Measurements from ENCODE around the gene C1GALT1C1L. TPM values are rescaled to one million over a fixed set of nuclear protein-coding genes. Genes with fewer than 3 reads are reported as not detected.
"Not testable (repeated sequence)": the region's sequence is repeated elsewhere in the genome, so short reads cannot be mapped to it uniquely, and the experiment has no call there.

C1GALT1C1L gene
- total RNA-seq, 1 experiment from 2014 or later = not detected

- DNase-seq (ENCODE audit: low spot score) = no peak
- in situ Hi-C loops (cut with HindIII; ENCODE audit: low sequenced_read_pairs) = no loop called here
Observed at GRCh38 chr2:43675646-43676321, 445 bp downstream of the C1GALT1C1L start.

GRCh38 chr2:43657241-43657640 is 19.0 kb downstream of the C1GALT1C1L start:
- in situ Hi-C loops (cut with HindIII; ENCODE audit: low sequenced_read_pairs) = no loop called here
- no peak for DNase-seq (ENCODE audit: low spot score)

GRCh38 chr2:43653506-43653905 is 22.7 kb downstream of the C1GALT1C1L start:
- in situ Hi-C loops (cut with HindIII; ENCODE audit: low sequenced_read_pairs) = no loop called here
- DNase-seq (ENCODE audit: low spot score) = no peak

- in situ Hi-C loops (cut with HindIII; ENCODE audit: low sequenced_read_pairs) = no loop called here
- no peak for DNase-seq (ENCODE audit: low spot score)
Observed at GRCh38 chr2:43648994-43649701, 27.1 kb downstream of the C1GALT1C1L start.

GRCh38 chr2:43643680-43644079 is 32.5 kb downstream of the C1GALT1C1L start:
- in situ Hi-C loops (cut with HindIII; ENCODE audit: low sequenced_read_pairs) = no loop called here
- DNase-seq (ENCODE audit: low spot score) = no peak

GRCh38 chr2:43642363-43642762 is 33.9 kb downstream of the C1GALT1C1L start:
- DNase-seq (ENCODE audit: low spot score) = no peak
- in situ Hi-C loops (cut with HindIII; ENCODE audit: low sequenced_read_pairs) = no loop called here

GRCh38 chr2:43637030-43637803 is 39.0 kb downstream of the C1GALT1C1L start, which contains the start of gene PLEKHH2:
PLEKHH2 (plus strand) TSS chr2:43637260; CDS start chr2:43644674, 7,414 bp downstream.
- peak; percentile 60 for DNase-seq (ENCODE audit: low spot score)
- in situ Hi-C loops (cut with HindIII; ENCODE audit: low sequenced_read_pairs) = no loop called here

- DNase-seq (ENCODE audit: low spot score) = no peak
- in situ Hi-C loops (cut with HindIII; ENCODE audit: low sequenced_read_pairs) = no loop called here
Observed at GRCh38 chr2:43636621-43637020, 39.6 kb downstream of the C1GALT1C1L start.

- DNase-seq (ENCODE audit: low spot score); in situ Hi-C loops (cut with HindIII; ENCODE audit: low sequenced_read_pairs): not testable (repeated sequence)
Observed at GRCh38 chr2:43636153-43636552, 40.1 kb downstream of the C1GALT1C1L start.

GRCh38 chr2:43634604-43635306 is 41.5 kb downstream of the C1GALT1C1L start:
- DNase-seq (ENCODE audit: low spot score) = peak; percentile 8
- in situ Hi-C loops (cut with HindIII; ENCODE audit: low sequenced_read_pairs) = no loop called here

GRCh38 chr2:43631618-43632317 is 44.5 kb downstream of the C1GALT1C1L start:
- in situ Hi-C loops (cut with HindIII; ENCODE audit: low sequenced_read_pairs) = no loop called here
- DNase-seq (ENCODE audit: low spot score) = no peak

Other genes with a start within 250 kb of the C1GALT1C1L start
- 35.9 and 39.6 TPM in 2 replicates for gene THADA, start 80.4 kb downstream of the C1GALT1C1L start, total RNA-seq (2014; rRNA removed; shearing (Covaris generic))
- 1.2 and 2.1 TPM in 2 replicates for gene PLEKHH2, start 39.2 kb downstream of the C1GALT1C1L start, total RNA-seq (2014; rRNA removed; shearing (Covaris generic))
- gene DYNC2LI1, start 97.6 kb upstream of the C1GALT1C1L start, total RNA-seq (2014; rRNA removed; shearing (Covaris generic)) = 22.4 and 27.8 TPM in 2 replicates
- gene ABCG5, start 162.4 kb upstream of the C1GALT1C1L start, total RNA-seq (2014; rRNA removed; shearing (Covaris generic)) = not detected in 2 replicates
- gene ABCG8, start 162.5 kb upstream of the C1GALT1C1L start, total RNA-seq (2014; rRNA removed; shearing (Covaris generic)) = not detected in 2 replicates